ENCODE data around the gene PRDX5. TPM values are rescaled to one million over a fixed set of nuclear protein-coding genes. Genes with fewer than 3 reads are reported as not detected.

PRDX5 gene
- total and polyA plus RNA-seq, 9 of the 15 experiments (the other 6 are each of a cell fraction or from before 2014, with no cell fraction given) = 40.8 to 327 (median 204) TPM

DNA sequence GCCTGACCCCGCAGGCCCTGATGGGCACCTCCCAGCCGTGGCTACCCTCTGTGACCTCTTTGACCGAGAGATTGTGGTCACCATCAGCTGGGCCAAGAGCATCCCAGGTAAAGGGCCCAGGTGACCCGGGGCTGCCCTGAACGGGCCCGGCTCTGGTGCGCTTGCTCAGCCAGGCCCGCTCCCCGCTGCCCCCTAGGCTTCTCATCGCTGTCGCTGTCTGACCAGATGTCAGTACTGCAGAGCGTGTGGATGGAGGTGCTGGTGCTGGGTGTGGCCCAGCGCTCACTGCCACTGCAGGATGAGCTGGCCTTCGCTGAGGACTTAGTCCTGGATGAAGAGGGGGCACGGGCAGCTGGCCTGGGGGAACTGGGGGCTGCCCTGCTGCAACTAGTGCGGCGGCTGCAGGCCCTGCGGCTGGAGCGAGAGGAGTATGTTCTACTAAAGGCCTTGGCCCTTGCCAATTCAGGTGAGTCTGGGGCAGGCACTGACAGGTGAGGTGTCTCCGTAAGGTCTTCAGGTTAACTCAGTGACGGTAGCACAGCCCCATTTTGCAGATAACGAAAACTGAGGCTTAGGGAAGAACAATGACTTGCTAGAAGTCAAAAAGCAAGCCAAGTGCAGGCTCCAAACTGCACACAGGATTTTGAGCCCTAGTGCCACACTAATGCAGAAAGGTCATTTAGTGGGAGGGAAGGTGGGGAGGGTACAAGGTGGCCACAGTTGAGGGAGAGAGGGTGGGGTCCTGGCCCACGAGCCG is 2.9 kb upstream of the PRDX5 start:
- 88% methylated on average over 23 of the region's 24 CpGs for WGBS (ENCODE audit: insufficient coverage, low coverage, missing lambda C conversion rate)
- H3K9ac ChIP-seq (ENCODE audit: insufficient read depth in 1 of 2, low read depth in 2 of 2, low read length in 2 of 2) = peak overlapping the region in 1 of 2 experiments; percentile 20; a peak in 1 of 4 replicates
- H3K9me3 ChIP-seq (replicated peaks; ENCODE audit: control insufficient read depth, insufficient read depth, low read depth, low read length) = no peaks in the 10 kb centered on the region
- H3K79me2 ChIP-seq (ENCODE audit: control insufficient read depth, insufficient read depth, low read length) = peaks cover 49% of the 10 kb centered on the region
- ChIA-PET CTCF (ENCODE audit: low intra/inter-chr PET ratio) (no interaction called here), POLR2A (interaction anchor here (0.5 to 1.0 kb wide), 3 partner anchors 8 to 111 kb away, joined by 3 to 4 read pairs (median 3); no protein-coding TSS in a partner anchor)
- H3K36me3 ChIP-seq (ENCODE audit: control insufficient read depth, insufficient read depth, low read length) = peaks cover 63% of the 10 kb centered on the region
- no peaks in the 10 kb centered on the region for H3K27me3 ChIP-seq (ENCODE audit: control insufficient read depth in 2 of 2, insufficient read depth in 2 of 2, low read length in 2 of 2)
- in situ Hi-C loops (cut with MboI) = no loop called here
- H3K4me1 ChIP-seq (replicated peaks in 1 of 2; ENCODE audit: control insufficient read depth in 2 of 2, insufficient read depth in 2 of 2, low read length in 2 of 2) = peaks cover 8 to 63% of the 10 kb centered on the region in 2 experiments; a peak in 4 of 5 replicates
- no peak overlapping the region for H3K4me2 ChIP-seq (ENCODE audit: insufficient read depth, low read length)
- no peaks in the 10 kb centered on the region for H3K9me1 ChIP-seq (ENCODE audit: control insufficient read depth, insufficient read depth, low read length)
- FAIRE-seq = no peak
- no peaks in the 10 kb centered on the region; the same call in 1 of the 2 replicates for H4K20me1 ChIP-seq (replicated peaks; ENCODE audit: control insufficient read depth, insufficient read depth, low read length)
- ATAC-seq = no peak
- H2AFZ ChIP-seq (ENCODE audit: low read depth, low read length) = no peak overlapping the region
- no TSS peak for BruUV-seq (replicated peaks)
- no peak for DNase-seq (ENCODE audit: extremely low read depth in 1 of 4, low spot score in 3 of 4)
- H3K4me3 ChIP-seq = no peak overlapping the region
- no peak overlapping the region; the same call in 2 of the 3 replicates for H3K27ac ChIP-seq (ENCODE audit: extremely low read depth, low read depth, low read length)
- intact Hi-C loops (cut with micrococcal nuclease) = no loop called here
- peak; percentile 16 to 45; a peak in 1 of 4 replicates for TF ChIP-seq KDM1A (IDR thresholded peaks at IDR 0.05)
- TF ChIP-seq, protein P1, sequence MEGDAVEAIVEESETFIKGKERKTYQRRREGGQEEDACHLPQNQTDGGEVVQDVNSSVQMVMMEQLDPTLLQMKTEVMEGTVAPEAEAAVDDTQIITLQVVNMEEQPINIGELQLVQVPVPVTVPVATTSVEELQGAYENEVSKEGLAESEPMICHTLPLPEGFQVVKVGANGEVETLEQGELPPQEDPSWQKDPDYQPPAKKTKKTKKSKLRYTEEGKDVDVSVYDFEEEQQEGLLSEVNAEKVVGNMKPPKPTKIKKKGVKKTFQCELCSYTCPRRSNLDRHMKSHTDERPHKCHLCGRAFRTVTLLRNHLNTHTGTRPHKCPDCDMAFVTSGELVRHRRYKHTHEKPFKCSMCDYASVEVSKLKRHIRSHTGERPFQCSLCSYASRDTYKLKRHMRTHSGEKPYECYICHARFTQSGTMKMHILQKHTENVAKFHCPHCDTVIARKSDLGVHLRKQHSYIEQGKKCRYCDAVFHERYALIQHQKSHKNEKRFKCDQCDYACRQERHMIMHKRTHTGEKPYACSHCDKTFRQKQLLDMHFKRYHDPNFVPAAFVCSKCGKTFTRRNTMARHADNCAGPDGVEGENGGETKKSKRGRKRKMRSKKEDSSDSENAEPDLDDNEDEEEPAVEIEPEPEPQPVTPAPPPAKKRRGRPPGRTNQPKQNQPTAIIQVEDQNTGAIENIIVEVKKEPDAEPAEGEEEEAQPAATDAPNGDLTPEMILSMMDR (IDR thresholded peaks at IDR 0.05 in 2 of 3, conservative IDR thresholded peaks at IDR 0.05 in 1 of 3; ENCODE audit: insufficient read depth in 2 of 3, low read depth in 1 of 3, low read length in 3 of 3) = 0 out of 6 replicates have a peak, but pooled peaks of 1 of the 3 experiments have one; percentile 4
- TF ChIP-seq, protein P2, sequence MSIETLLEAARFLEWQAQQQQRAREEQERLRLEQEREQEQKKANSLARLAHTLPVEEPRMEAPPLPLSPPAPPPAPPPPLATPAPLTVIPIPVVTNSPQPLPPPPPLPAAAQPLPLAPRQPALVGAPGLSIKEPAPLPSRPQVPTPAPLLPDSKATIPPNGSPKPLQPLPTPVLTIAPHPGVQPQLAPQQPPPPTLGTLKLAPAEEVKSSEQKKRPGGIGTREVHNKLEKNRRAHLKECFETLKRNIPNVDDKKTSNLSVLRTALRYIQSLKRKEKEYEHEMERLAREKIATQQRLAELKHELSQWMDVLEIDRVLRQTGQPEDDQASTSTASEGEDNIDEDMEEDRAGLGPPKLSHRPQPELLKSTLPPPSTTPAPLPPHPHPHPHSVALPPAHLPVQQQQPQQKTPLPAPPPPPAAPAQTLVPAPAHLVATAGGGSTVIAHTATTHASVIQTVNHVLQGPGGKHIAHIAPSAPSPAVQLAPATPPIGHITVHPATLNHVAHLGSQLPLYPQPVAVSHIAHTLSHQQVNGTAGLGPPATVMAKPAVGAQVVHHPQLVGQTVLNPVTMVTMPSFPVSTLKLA (conservative IDR thresholded peaks at IDR 0.05) = no peak
- 0 out of 2 replicates have a peak, but pooled peaks have one; percentile 16 for TF ChIP-seq ELF4 (CRISPR knock-in tag; IDR thresholded peaks at IDR 0.05)
- TF ChIP-seq, protein P3, sequence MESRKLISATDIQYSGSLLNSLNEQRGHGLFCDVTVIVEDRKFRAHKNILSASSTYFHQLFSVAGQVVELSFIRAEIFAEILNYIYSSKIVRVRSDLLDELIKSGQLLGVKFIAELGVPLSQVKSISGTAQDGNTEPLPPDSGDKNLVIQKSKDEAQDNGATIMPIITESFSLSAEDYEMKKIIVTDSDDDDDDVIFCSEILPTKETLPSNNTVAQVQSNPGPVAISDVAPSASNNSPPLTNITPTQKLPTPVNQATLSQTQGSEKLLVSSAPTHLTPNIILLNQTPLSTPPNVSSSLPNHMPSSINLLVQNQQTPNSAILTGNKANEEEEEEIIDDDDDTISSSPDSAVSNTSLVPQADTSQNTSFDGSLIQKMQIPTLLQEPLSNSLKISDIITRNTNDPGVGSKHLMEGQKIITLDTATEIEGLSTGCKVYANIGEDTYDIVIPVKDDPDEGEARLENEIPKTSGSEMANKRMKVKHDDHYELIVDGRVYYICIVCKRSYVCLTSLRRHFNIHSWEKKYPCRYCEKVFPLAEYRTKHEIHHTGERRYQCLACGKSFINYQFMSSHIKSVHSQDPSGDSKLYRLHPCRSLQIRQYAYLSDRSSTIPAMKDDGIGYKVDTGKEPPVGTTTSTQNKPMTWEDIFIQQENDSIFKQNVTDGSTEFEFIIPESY (CRISPR knock-in tag; IDR thresholded peaks at IDR 0.05) = 0 out of 2 replicates have a peak, but pooled peaks have one; percentile 60
- TF ChIP-seq ZNF263 (CRISPR knock-in tag; IDR thresholded peaks at IDR 0.05; ENCODE audit: borderline replicate concordance) = peak; percentile 24; the same call in 1 of the 2 replicates
- TF ChIP-seq, protein P4, sequence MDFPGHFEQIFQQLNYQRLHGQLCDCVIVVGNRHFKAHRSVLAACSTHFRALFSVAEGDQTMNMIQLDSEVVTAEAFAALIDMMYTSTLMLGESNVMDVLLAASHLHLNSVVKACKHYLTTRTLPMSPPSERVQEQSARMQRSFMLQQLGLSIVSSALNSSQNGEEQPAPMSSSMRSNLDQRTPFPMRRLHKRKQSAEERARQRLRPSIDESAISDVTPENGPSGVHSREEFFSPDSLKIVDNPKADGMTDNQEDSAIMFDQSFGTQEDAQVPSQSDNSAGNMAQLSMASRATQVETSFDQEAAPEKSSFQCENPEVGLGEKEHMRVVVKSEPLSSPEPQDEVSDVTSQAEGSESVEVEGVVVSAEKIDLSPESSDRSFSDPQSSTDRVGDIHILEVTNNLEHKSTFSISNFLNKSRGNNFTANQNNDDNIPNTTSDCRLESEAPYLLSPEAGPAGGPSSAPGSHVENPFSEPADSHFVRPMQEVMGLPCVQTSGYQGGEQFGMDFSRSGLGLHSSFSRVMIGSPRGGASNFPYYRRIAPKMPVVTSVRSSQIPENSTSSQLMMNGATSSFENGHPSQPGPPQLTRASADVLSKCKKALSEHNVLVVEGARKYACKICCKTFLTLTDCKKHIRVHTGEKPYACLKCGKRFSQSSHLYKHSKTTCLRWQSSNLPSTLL (IDR thresholded peaks at IDR 0.05) = no peak
- TF ChIP-seq RBM25 (IDR thresholded peaks at IDR 0.05; ENCODE audit: low read depth, low read length, severe bottlenecking) = peak; percentile 54
- TF ChIP-seq, protein P5, sequence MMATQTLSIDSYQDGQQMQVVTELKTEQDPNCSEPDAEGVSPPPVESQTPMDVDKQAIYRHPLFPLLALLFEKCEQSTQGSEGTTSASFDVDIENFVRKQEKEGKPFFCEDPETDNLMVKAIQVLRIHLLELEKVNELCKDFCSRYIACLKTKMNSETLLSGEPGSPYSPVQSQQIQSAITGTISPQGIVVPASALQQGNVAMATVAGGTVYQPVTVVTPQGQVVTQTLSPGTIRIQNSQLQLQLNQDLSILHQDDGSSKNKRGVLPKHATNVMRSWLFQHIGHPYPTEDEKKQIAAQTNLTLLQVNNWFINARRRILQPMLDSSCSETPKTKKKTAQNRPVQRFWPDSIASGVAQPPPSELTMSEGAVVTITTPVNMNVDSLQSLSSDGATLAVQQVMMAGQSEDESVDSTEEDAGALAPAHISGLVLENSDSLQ (IDR thresholded peaks at IDR 0.05) = 0 out of 2 replicates have a peak, but pooled peaks have one; percentile 1
- TF ChIP-seq RNF2 (IDR thresholded peaks at IDR 0.05) = no peak
